Measurements from ENCODE around the gene ZNF280A.
"Not testable (repeated sequence)": the region's sequence is repeated elsewhere in the genome, so short reads cannot be mapped to it uniquely, and the experiment has no call there.

- not testable (repeated sequence) for TF ChIP-seq CTCF (IDR thresholded peaks at IDR 0.05; ENCODE audit: extremely low read depth in 1 of 2, insufficient read depth in 1 of 2, low read depth in 1 of 2, low read length in 2 of 2); FOS (IDR thresholded peaks at IDR 0.05; ENCODE audit: borderline replicate concordance, insufficient read depth, low read length); POLR2AphosphoS5 (IDR thresholded peaks at IDR 0.05; ENCODE audit: insufficient read depth, low read depth, low read length); POLR2A (IDR thresholded peaks at IDR 0.05; ENCODE audit: low read depth, low read length); GATA2 (IDR thresholded peaks at IDR 0.05; ENCODE audit: insufficient read depth, insufficient read length, low read depth, low read length)
Measured at GRCh38 chr22:22509912-22510311, 10.2 kb downstream of the ZNF280A start.
